ENCODE results near the gene BUD13. TPM values are rescaled to one million over a fixed set of nuclear protein-coding genes. Genes with fewer than 3 reads are reported as not detected.

Gene BUD13
- total and polyA plus RNA-seq, 9 of the 15 experiments (the other 6 are each of a cell fraction or from before 2014, with no cell fraction given): 9.5 to 34.1 (median 27.1) TPM

DNA sequence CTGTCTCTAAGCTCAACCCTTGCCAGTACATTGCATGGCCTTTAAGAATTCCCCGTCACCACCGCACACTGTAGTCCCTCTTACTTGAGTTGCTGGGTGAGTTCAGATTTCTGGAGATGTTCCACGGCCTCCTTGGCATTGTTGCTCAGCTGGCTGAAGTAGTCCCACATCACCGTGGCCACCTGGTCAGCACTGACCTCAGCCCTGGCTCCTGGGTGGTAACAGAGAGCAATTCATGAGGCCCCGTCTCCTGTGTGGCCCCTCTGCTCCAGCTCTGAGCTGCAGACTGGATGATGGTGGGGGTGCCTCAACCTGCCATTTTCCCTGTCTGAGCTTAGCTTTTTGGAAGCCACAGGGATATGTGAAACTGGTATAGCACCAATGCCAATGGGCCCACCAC lies 49.8 kb upstream of the BUD13 start:
- Histone ChIP-seq H3K79me2 (ENCODE audit: control insufficient read depth, insufficient read depth, low read length) (no peaks in the 10 kb centered on the region), H3K4me3 (no peak overlapping the region), H4K20me1 (replicated peaks; ENCODE audit: control insufficient read depth, insufficient read depth, low read length) (no peaks in the 10 kb centered on the region), H3K4me2 (ENCODE audit: insufficient read depth, low read length) (no peak overlapping the region), H3K36me3 (ENCODE audit: control insufficient read depth, insufficient read depth, low read length) (no peaks in the 10 kb centered on the region), H3K9me1 (ENCODE audit: control insufficient read depth, insufficient read depth, low read length) (no peaks in the 10 kb centered on the region), H3K4me1 (replicated peaks in 1 of 2; ENCODE audit: control insufficient read depth in 2 of 2, insufficient read depth in 2 of 2, low read length in 2 of 2) (peaks cover 8 to 23% of the 10 kb centered on the region in 2 experiments; a peak in 4 of 5 replicates), H3K27me3 (ENCODE audit: control insufficient read depth in 2 of 2, insufficient read depth in 2 of 2, low read length in 2 of 2) (peaks cover 0 to 10% of the 10 kb centered on the region in 2 experiments; a peak in 1 of 5 replicates), H3K9ac (ENCODE audit: insufficient read depth in 1 of 2, low read depth in 2 of 2, low read length in 2 of 2) (no peak overlapping the region), H2AFZ (ENCODE audit: low read depth, low read length) (no peak overlapping the region), H3K27ac (ENCODE audit: extremely low read depth, low read depth, low read length) (no peak overlapping the region), H3K9me3 (replicated peaks; ENCODE audit: control insufficient read depth, insufficient read depth, low read depth, low read length) (no peaks in the 10 kb centered on the region)
- intact Hi-C loops (cut with micrococcal nuclease): no loop called here
- DNase-seq (ENCODE audit: extremely low read depth in 1 of 4, low spot score in 3 of 4) (no peak), ATAC-seq (no peak), FAIRE-seq (no peak)
- ChIA-PET POLR2A (interaction anchor here (0.7 kb wide), 1 partner anchor 40 kb away, joined by 3 read pairs; no protein-coding TSS in a partner anchor), CTCF (ENCODE audit: low intra/inter-chr PET ratio) (no interaction called here)
- BruUV-seq (replicated peaks): no TSS peak
- in situ Hi-C loops (cut with MboI): no loop called here
- TF ChIP-seq, protein P1, sequence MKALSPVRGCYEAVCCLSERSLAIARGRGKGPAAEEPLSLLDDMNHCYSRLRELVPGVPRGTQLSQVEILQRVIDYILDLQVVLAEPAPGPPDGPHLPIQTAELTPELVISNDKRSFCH (CRISPR knock-in tag; IDR thresholded peaks at IDR 0.05): no peak
- TF ChIP-seq, protein P1 (tag; IDR thresholded peaks at IDR 0.05): no peak
- TF ChIP-seq ZNF146 (CRISPR knock-in tag; IDR thresholded peaks at IDR 0.05; ENCODE audit: unreplicated experiment) (no peak), RBM25 (IDR thresholded peaks at IDR 0.05; ENCODE audit: low read depth, low read length, severe bottlenecking) (no peak), CREBBP (IDR thresholded peaks at IDR 0.05; ENCODE audit: low read depth, low read length) (no peak), HDAC1 (IDR thresholded peaks at IDR 0.05) (no peak), PHTF2 (CRISPR knock-in tag; IDR thresholded peaks at IDR 0.05) (no peak), SETDB1 (IDR thresholded peaks at IDR 0.05; ENCODE audit: low read length) (no peak), CC2D1A (IDR thresholded peaks at IDR 0.05) (no peak), MYBL2 (IDR thresholded peaks at IDR 0.05; ENCODE audit: low read depth) (no peak), MYBL2 (CRISPR knock-in tag; IDR thresholded peaks at IDR 0.05; ENCODE audit: borderline replicate concordance) (no peak), RBM34 (IDR thresholded peaks at IDR 0.05; ENCODE audit: borderline replicate concordance, insufficient read depth, low read length) (no peak)
- TF ChIP-seq, protein P2, sequence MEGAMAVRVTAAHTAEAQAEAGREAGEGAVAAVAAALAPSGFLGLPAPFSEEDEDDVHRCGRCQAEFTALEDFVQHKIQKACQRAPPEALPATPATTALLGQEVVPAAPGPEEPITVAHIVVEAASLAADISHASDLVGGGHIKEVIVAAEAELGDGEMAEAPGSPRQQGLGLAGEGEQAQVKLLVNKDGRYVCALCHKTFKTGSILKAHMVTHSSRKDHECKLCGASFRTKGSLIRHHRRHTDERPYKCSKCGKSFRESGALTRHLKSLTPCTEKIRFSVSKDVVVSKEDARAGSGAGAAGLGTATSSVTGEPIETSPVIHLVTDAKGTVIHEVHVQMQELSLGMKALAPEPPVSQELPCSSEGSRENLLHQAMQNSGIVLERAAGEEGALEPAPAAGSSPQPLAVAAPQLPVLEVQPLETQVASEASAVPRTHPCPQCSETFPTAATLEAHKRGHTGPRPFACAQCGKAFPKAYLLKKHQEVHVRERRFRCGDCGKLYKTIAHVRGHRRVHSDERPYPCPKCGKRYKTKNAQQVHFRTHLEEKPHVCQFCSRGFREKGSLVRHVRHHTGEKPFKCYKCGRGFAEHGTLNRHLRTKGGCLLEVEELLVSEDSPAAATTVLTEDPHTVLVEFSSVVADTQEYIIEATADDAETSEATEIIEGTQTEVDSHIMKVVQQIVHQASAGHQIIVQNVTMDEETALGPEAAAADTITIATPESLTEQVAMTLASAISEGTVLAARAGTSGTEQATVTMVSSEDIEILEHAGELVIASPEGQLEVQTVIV (CRISPR knock-in tag; IDR thresholded peaks at IDR 0.05; ENCODE audit: borderline replicate concordance): no peak
- 44% methylated on average over 5 of the region's 5 CpGs for whole genome bisulfite sequencing (ENCODE audit: insufficient coverage, low coverage, missing lambda C conversion rate)
